SK-N-SH (cell line): Measurements from ENCODE around the gene RNF11. TPM values are rescaled to one million over a fixed set of nuclear protein-coding genes. Genes with fewer than 3 reads are reported as not detected.

Experiments used
- CTCF ChIA-PET: fragments of 300-600, 350-600 bp; formaldehyde crosslinking; extraction: SDS; loops from one replicate; lab custom pipeline; 2021; lab: Yijun Ruan, JAX
- POLR2A ChIA-PET: fragments of 350-600 bp; sonication (Branson Sonifier 250); formaldehyde crosslinking; extraction: SDS; loops from one replicate; lab custom pipeline; 2020; ENCODE audit warnings: antibody characterized with exemption, inconsistent platforms; lab: Yijun Ruan, JAX
- DNase-seq: peaks from one replicate; pipeline ENCODE4 v3.0.0; 2012
- H2AFZ ChIP-seq: fragments of 200-600 bp; sonication (generic); 2 replicates; pipeline ENCODE4 v1.8.1; 2016; ENCODE audit warnings: antibody characterized with exemption, mild to moderate bottlenecking, low read depth
- H3F3A ChIP-seq: fragments of 200-600 bp; sonication (generic); replicated peaks from 2 replicates; pipeline ENCODE3; 2016; ENCODE audit warnings: antibody characterized with exemption, mild to moderate bottlenecking; ENCODE audit not compliant: insufficient read depth
- H3K27ac ChIP-seq, 2 experiments: fragments of 200-500 bp in 1 of 2; fragments of 200-600 bp in 1 of 2; sonication (Bioruptor generic) in 1 of 2; sonication (generic), shearing (Covaris generic) in 1 of 2; 2 replicates each; pipeline versions ENCODE4 v1.5.1 to v1.6.1; 2014 to 2016; ENCODE audit warnings: low read depth in 2 of 2, inconsistent platforms in 1 of 2, low read length in 1 of 2, mild to moderate bottlenecking in 1 of 2, mixed read lengths in 1 of 2
- H3K27me3 ChIP-seq: fragments of 200-600 bp; sonication (generic), shearing (Covaris generic); 2 replicates; pipeline ENCODE4 v1.6.1; 2016; ENCODE audit warnings: mixed run types; ENCODE audit not compliant: insufficient read depth
- H3K36me3 ChIP-seq, 2 experiments: fragments of 200-500 bp in 1 of 2; fragments of 200-600 bp in 1 of 2; sonication (Bioruptor generic) in 1 of 2; sonication (generic) in 1 of 2; replicated peaks in 1 of 2; 2 replicates each; pipeline versions ENCODE3 to v1.5.1; 2014 to 2016; ENCODE audit warnings: low read length in 1 of 2, mild to moderate bottlenecking in 1 of 2; ENCODE audit not compliant: insufficient read depth in 2 of 2, control insufficient read depth in 1 of 2
- H3K4me1 ChIP-seq, 2 experiments: fragments of 200-500 bp in 1 of 2; fragments of 200-600 bp in 1 of 2; sonication (Bioruptor generic) in 1 of 2; sonication (generic), shearing (Covaris generic) in 1 of 2; 2 replicates each; pipeline versions ENCODE4 v1.5.1 to v1.6.1; 2014 to 2016; ENCODE audit warnings: low read depth in 1 of 2, low read length in 1 of 2, mixed run types in 1 of 2; ENCODE audit not compliant: insufficient read depth in 2 of 2, control insufficient read depth in 1 of 2
- H3K4me2 ChIP-seq: fragments of 200-600 bp; sonication (generic), shearing (Covaris generic); 2 replicates; pipeline ENCODE4 v1.6.1; 2017; ENCODE audit warnings: mixed run types
- H3K4me3 ChIP-seq, 2 experiments: fragments of 200-500 bp in 1 of 2; fragments of 200-600 bp in 1 of 2; sonication (Bioruptor generic) in 1 of 2; sonication (generic), shearing (Covaris generic) in 1 of 2; 2 replicates each; pipeline versions ENCODE4 v1.5.1 to v1.8.1; 2014 to 2016; ENCODE audit warnings: low read depth in 2 of 2, inconsistent platforms in 1 of 2, low read length in 1 of 2, mild to moderate bottlenecking in 1 of 2, mixed read lengths in 1 of 2, moderate library complexity in 1 of 2
- H3K79me2 ChIP-seq: fragments of 200-600 bp; sonication (generic); 2 replicates; pipeline ENCODE4 v1.8.1; 2017; ENCODE audit warnings: mild to moderate bottlenecking; ENCODE audit not compliant: insufficient read depth
- H3K9ac ChIP-seq: fragments of 200-600 bp; sonication (generic); 2 replicates; pipeline ENCODE4 v1.6.1; 2017; ENCODE audit warnings: mixed run types
- H3K9me2 ChIP-seq: fragments of 200-600 bp; sonication (generic); 2 replicates; pipeline ENCODE4 v1.6.1; 2017; ENCODE audit warnings: mixed run types
- H3K9me3 ChIP-seq: fragments of 200-600 bp; sonication (generic); 2 replicates; pipeline ENCODE4 v1.6.1; 2017; ENCODE audit warnings: mixed run types, mild to moderate bottlenecking, moderate library complexity
- H4K20me1 ChIP-seq: fragments of 200-600 bp; sonication (generic); 2 replicates; pipeline ENCODE4 v1.6.1; 2017; ENCODE audit warnings: mild to moderate bottlenecking, mixed run types; ENCODE audit not compliant: insufficient read depth
- CHD2 ChIP-seq: fragments of 150-350 bp; IDR thresholded peaks from 2 replicates; pipeline ENCODE4 v1.6.1; 2018; ENCODE audit warnings: low read length; ENCODE audit not compliant: partially characterized antibody
- ELF1 ChIP-seq: IDR thresholded peaks from 2 replicates; pipeline ENCODE4 v1.4.0; 2012
- FOXJ3 ChIP-seq: sonication (generic); formaldehyde crosslinking; IDR thresholded peaks from 2 replicates; pipeline ENCODE4 v1.5.1; 2020; ENCODE audit warnings: mild to moderate bottlenecking, missing genetic modification reagents
- GABPA ChIP-seq: IDR thresholded peaks from 2 replicates; pipeline ENCODE4 v1.4.0; 2012; ENCODE audit warnings: low read depth, mild to moderate bottlenecking
- JUND ChIP-seq: IDR thresholded peaks from 2 replicates; pipeline ENCODE4 v1.4.0; 2012
- NFIC ChIP-seq: IDR thresholded peaks from 2 replicates; pipeline ENCODE4 v1.4.0; 2012; ENCODE audit warnings: borderline replicate concordance
- NRF1 ChIP-seq: IDR thresholded peaks from 2 replicates; pipeline ENCODE4 v1.6.1; 2012; ENCODE audit warnings: low read depth, mild to moderate bottlenecking, low read length
- RAD21 ChIP-seq: IDR thresholded peaks from 2 replicates; pipeline ENCODE4 v1.6.1; 2012; ENCODE audit warnings: mild to moderate bottlenecking, low read length
- RFX5 ChIP-seq: IDR thresholded peaks from 2 replicates; pipeline ENCODE4 v1.6.1; 2012; ENCODE audit warnings: mild to moderate bottlenecking, improper control_type of control experiment, low read length
- RXRA ChIP-seq: IDR thresholded peaks from 2 replicates; pipeline ENCODE4 v1.4.0; 2012; ENCODE audit warnings: low read depth, mild to moderate bottlenecking, borderline replicate concordance
- SIN3A ChIP-seq: IDR thresholded peaks from 2 replicates; pipeline ENCODE4 v1.6.1; 2012; ENCODE audit warnings: low read depth, mild to moderate bottlenecking, low read length, moderate library complexity, borderline replicate concordance
- TCF12 ChIP-seq: IDR thresholded peaks from 2 replicates; pipeline ENCODE4 v1.4.0; 2012
- WGBS: methylation state at CpG from one replicate; pipeline ENCODE4 v1.1.6; 2017; ENCODE audit warnings: low lambda C conversion rate; 5-methylcytosine and 5-hydroxymethylcytosine counted together
- polyA plus RNA-seq, 3 experiments: library from polyadenylated mRNA; depleted of rRNA; stranded (reverse); fragments of >200 nt; gene quantifications; 2 replicates each; pipeline ENCODE4 v1.2.3, GENCODE V29; 2012
- TF ChIP-seq, protein P1 (sequence below): fragments of 200-600 bp; sonication (generic); IDR thresholded peaks from 2 replicates; pipeline ENCODE4 v1.6.1; 2017; ENCODE audit warnings: antibody characterized with exemption, mild to moderate bottlenecking, moderate library complexity
- TF ChIP-seq, protein P2 (sequence below): IDR thresholded peaks from 2 replicates; pipeline ENCODE4 v1.4.0; 2012; ENCODE audit warnings: low read depth
- TF ChIP-seq, protein P3 (sequence below): fragments of 150-350 bp; IDR thresholded peaks from 2 replicates; pipeline ENCODE4 v1.6.1; 2017; ENCODE audit warnings: antibody characterized with exemption, low read length, low read depth, borderline replicate concordance
- TF ChIP-seq, protein P4 (sequence below): IDR thresholded peaks from 2 replicates; pipeline ENCODE4; 2012
- TF ChIP-seq, protein P5 (sequence below): IDR thresholded peaks from 2 replicates; pipeline ENCODE4 v1.4.0; 2012; ENCODE audit warnings: low read depth, borderline replicate concordance
- TF ChIP-seq, protein P6 (sequence below): fragments of 150-350 bp; IDR thresholded peaks from 2 replicates; pipeline ENCODE4 v1.6.1; 2016; ENCODE audit warnings: mild to moderate bottlenecking, low read depth, low read length

Gene RNF11
- polyA plus RNA-seq, 1 of the 3 experiments (the other 2 are of a cell fraction): 62.5 TPM

DNA sequence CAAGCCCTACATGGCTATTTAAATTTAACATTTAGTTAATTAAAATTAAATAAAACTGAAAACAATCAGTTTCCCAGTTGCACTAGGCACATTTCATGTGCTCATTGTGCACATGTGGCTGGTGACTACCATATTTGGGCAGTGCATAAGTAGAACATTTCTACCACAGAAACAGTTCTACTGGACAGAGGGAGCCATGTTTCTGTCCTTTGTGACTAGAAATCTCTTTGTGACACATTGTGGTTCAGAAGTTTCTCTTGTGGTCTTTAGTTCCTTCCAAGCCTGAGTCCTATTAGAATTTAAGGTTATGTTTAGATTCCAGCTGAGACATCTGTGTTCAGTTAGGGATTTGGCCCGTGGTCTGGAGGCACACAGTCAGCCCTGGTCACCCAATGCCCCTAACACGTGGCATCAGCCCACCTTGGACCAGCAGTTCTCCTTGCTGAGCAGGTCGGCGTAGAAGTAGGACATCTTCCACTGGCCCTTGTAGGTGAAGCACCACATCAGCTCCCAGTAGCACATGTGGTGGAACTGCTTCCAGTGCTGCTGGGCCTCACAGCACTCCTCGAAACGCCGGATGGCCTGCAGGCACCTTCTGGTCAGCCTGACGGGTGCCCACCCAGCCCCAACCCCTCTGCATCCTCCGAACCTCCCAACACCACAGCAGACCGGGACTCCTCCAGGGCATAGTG lies 65.2 kb downstream of the RNF11 start:
- Histone ChIP-seq H3K79me2 (no peaks in the 10 kb centered on the region), H3K4me3 (no peak overlapping the region), H4K20me1 (no peaks in the 10 kb centered on the region), H3K36me3 (no peaks in the 10 kb centered on the region), H3K9me3 (no peaks in the 10 kb centered on the region), H3K4me2 (no peak overlapping the region), H3K9ac (no peak overlapping the region), H3K9me2 (no peaks in the 10 kb centered on the region), H3K27ac (no peak overlapping the region), H3K27me3 (no peaks in the 10 kb centered on the region), H3K4me1 (peaks cover 0 to 6% of the 10 kb centered on the region in 2 experiments; a peak in 1 of 4 replicates), H3F3A (peaks cover 7% of the 10 kb centered on the region), H2AFZ (no peak overlapping the region)
- CTCF ChIA-PET: no interaction called here
- POLR2A ChIA-PET: no interaction called here
- DNase-seq: no peak
- TF ChIP-seq NFIC (no peak), JUND (no peak), GABPA (no peak), RFX5 (no peak), ELF1 (no peak), RAD21 (no peak)
- TF ChIP-seq, protein P1, sequence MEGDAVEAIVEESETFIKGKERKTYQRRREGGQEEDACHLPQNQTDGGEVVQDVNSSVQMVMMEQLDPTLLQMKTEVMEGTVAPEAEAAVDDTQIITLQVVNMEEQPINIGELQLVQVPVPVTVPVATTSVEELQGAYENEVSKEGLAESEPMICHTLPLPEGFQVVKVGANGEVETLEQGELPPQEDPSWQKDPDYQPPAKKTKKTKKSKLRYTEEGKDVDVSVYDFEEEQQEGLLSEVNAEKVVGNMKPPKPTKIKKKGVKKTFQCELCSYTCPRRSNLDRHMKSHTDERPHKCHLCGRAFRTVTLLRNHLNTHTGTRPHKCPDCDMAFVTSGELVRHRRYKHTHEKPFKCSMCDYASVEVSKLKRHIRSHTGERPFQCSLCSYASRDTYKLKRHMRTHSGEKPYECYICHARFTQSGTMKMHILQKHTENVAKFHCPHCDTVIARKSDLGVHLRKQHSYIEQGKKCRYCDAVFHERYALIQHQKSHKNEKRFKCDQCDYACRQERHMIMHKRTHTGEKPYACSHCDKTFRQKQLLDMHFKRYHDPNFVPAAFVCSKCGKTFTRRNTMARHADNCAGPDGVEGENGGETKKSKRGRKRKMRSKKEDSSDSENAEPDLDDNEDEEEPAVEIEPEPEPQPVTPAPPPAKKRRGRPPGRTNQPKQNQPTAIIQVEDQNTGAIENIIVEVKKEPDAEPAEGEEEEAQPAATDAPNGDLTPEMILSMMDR: no peak
- TF ChIP-seq, protein P2, sequence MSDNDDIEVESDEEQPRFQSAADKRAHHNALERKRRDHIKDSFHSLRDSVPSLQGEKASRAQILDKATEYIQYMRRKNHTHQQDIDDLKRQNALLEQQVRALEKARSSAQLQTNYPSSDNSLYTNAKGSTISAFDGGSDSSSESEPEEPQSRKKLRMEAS: no peak
- TF ChIP-seq, protein P3, sequence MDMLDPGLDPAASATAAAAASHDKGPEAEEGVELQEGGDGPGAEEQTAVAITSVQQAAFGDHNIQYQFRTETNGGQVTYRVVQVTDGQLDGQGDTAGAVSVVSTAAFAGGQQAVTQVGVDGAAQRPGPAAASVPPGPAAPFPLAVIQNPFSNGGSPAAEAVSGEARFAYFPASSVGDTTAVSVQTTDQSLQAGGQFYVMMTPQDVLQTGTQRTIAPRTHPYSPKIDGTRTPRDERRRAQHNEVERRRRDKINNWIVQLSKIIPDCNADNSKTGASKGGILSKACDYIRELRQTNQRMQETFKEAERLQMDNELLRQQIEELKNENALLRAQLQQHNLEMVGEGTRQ: no peak
- TF ChIP-seq, protein P4, sequence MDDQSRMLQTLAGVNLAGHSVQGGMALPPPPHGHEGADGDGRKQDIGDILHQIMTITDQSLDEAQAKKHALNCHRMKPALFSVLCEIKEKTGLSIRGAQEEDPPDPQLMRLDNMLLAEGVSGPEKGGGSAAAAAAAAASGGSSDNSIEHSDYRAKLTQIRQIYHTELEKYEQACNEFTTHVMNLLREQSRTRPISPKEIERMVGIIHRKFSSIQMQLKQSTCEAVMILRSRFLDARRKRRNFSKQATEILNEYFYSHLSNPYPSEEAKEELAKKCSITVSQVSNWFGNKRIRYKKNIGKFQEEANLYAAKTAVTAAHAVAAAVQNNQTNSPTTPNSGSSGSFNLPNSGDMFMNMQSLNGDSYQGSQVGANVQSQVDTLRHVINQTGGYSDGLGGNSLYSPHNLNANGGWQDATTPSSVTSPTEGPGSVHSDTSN: no peak
- WGBS: 93% methylated on average over 10 of the region's 10 CpGs

DNA sequence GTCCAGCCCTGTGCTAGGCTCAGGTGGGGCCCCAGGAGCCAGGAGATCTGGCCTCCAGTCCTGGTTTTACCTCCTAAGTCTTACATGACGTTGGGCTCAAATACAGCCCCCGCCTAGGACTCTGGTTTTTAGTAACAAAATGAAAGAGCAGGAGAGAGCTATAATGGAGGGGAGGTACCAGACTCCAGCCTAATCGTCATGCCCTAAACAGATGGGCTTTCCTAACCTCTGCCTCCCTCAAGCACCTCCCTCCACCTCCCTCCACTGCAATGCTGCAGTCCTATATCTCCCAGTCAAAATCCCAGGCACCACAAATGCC lies 65.7 kb downstream of the RNF11 start:
- 88% methylated on average over 2 of the region's 3 CpGs for WGBS
- POLR2A ChIA-PET: no interaction called here
- Histone ChIP-seq H3K36me3 (no peaks in the 10 kb centered on the region), H3K4me2 (no peak overlapping the region), H3K79me2 (no peaks in the 10 kb centered on the region), H3F3A (peaks cover 7% of the 10 kb centered on the region), H3K9ac (no peak overlapping the region), H2AFZ (no peak overlapping the region), H3K4me1 (peaks cover 0 to 6% of the 10 kb centered on the region in 2 experiments; a peak in 1 of 4 replicates), H3K4me3 (no peak overlapping the region), H3K27me3 (no peaks in the 10 kb centered on the region), H3K27ac (no peak overlapping the region), H4K20me1 (no peaks in the 10 kb centered on the region), H3K9me3 (no peaks in the 10 kb centered on the region), H3K9me2 (no peaks in the 10 kb centered on the region)
- DNase-seq: no peak
- CTCF ChIA-PET: no interaction called here
- TF ChIP-seq SIN3A (no peak), TCF12 (no peak), GABPA (no peak), NFIC (no peak), FOXJ3 (CRISPR knock-in tag) (no peak), RXRA (no peak), NRF1 (no peak), CHD2 (no peak)
- TF ChIP-seq, protein P3: no peak
- TF ChIP-seq, protein P4: no peak
- TF ChIP-seq, protein P5, sequence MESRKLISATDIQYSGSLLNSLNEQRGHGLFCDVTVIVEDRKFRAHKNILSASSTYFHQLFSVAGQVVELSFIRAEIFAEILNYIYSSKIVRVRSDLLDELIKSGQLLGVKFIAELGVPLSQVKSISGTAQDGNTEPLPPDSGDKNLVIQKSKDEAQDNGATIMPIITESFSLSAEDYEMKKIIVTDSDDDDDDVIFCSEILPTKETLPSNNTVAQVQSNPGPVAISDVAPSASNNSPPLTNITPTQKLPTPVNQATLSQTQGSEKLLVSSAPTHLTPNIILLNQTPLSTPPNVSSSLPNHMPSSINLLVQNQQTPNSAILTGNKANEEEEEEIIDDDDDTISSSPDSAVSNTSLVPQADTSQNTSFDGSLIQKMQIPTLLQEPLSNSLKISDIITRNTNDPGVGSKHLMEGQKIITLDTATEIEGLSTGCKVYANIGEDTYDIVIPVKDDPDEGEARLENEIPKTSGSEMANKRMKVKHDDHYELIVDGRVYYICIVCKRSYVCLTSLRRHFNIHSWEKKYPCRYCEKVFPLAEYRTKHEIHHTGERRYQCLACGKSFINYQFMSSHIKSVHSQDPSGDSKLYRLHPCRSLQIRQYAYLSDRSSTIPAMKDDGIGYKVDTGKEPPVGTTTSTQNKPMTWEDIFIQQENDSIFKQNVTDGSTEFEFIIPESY: no peak
- TF ChIP-seq, protein P6, sequence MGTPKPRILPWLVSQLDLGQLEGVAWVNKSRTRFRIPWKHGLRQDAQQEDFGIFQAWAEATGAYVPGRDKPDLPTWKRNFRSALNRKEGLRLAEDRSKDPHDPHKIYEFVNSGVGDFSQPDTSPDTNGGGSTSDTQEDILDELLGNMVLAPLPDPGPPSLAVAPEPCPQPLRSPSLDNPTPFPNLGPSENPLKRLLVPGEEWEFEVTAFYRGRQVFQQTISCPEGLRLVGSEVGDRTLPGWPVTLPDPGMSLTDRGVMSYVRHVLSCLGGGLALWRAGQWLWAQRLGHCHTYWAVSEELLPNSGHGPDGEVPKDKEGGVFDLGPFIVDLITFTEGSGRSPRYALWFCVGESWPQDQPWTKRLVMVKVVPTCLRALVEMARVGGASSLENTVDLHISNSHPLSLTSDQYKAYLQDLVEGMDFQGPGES: no peak
